Muscle layer of duodenum (tissue), 2 donors: ENCODE data around the gene PCYOX1L.

Experiments used
- H3K27ac ChIP-seq: one replicate; pipeline ENCODE4 v1.7.0; 2013; ENCODE audit warnings: mild to moderate bottlenecking, low read length
- H3K27me3 ChIP-seq: one replicate; pipeline ENCODE4 v1.7.0; 2013; ENCODE audit warnings: low read depth, mild to moderate bottlenecking, control low read depth, low read length
- H3K36me3 ChIP-seq, 2 donors: one replicate each; pipeline ENCODE4 v1.7.0; 2013; ENCODE audit warnings: low read length in 2 of 2, control low read depth in 1 of 2, mild to moderate bottlenecking in 1 of 2; ENCODE audit not compliant: insufficient read depth in 2 of 2, control insufficient read depth in 1 of 2
- H3K4me1 ChIP-seq, 2 donors: one replicate each; pipeline ENCODE4 v1.7.0; 2013; ENCODE audit warnings: low read length in 2 of 2, mild to moderate bottlenecking in 2 of 2, control low read depth in 1 of 2, moderate library complexity in 1 of 2; ENCODE audit not compliant: insufficient read depth in 2 of 2, control insufficient read depth in 1 of 2
- H3K4me3 ChIP-seq, 2 donors: one replicate each; pipeline ENCODE4 v1.7.0; 2013; ENCODE audit warnings: low read length in 2 of 2, low read depth in 1 of 2, mild to moderate bottlenecking in 1 of 2
- H3K9me3 ChIP-seq, 2 donors: one replicate each; pipeline ENCODE4 v1.7.0; 2013; ENCODE audit warnings: low read length in 2 of 2, control low read depth in 1 of 2, mild to moderate bottlenecking in 1 of 2; ENCODE audit not compliant: control insufficient read depth in 1 of 2
- donor health status: healthy.

PCYOX1L gene

DNA sequence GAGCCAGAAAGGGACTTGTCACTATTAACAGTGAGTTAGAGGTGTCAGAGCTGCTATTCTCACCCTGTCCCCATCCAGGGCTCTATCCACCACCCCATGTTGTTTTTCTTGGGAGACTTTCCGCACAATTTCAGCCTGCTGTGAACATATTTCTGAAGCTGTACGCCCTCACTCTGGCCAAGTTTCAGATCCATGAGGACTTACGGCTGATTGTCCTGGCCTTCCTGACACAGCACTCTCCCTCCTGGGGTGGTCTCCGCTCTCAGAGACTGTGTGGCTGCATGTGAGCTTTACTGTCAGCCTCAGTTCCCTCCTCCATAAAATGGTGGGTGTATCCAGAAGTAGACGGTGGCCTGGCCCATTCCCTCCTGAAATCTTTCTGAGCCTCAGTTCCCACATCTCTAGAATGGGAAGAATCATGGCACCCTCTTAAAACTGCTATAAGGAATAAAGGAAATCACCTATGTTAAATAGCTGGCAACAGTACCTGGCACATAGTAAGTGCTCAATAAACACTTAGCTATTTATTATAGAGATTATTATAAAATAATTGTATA, 22.1 kb downstream of the PCYOX1L start:
- Histone ChIP-seq H3K36me3 (no peaks in the 10 kb centered on the region), H3K9me3 (no peaks in the 10 kb centered on the region), H3K4me3 (no peak overlapping the region), H3K4me1 (peaks cover 16 to 36% of the 10 kb centered on the region in 2 donors), H3K27me3 (no peaks in the 10 kb centered on the region), H3K27ac (peak overlapping the region; percentile 78)

DNA sequence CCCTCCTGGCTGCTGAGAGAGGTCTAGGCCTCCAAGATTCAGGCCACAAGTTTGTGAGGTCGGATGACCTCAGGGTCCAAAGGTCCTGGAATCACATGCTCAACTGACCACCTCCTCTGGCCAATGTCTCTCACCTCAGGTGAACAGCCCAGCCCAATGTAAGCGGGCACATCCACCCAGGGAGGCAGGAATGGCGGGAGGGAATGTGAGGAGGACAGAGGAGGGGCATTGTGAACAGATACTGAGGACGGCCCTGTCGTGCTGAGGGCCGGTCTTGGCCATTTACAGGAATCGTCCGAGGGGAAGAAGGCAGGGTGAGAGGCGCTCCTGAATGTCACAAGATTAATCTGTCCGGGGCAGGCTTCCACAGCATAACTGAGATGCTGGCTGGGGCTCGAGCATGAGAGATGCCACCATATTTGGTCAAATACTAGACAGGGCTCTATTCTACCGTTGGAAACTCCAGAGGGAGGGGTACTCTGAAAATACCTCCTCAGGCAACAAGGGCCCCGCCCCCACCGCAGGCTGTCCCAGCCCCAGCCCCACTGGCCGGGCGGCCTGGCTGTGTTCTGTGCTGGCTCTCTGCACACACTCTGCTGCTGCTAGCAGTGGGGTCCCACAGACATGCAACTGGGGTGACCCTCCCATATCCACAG, 22.7 kb downstream of the PCYOX1L start:
- Histone ChIP-seq H3K4me1 (peaks cover 16 to 36% of the 10 kb centered on the region in 2 donors), H3K36me3 (no peaks in the 10 kb centered on the region), H3K27me3 (no peaks in the 10 kb centered on the region), H3K27ac (peak overlapping the region; percentile 96), H3K4me3 (peak overlapping the region in 1 of 2 donors; percentile 48), H3K9me3 (no peaks in the 10 kb centered on the region)

DNA sequence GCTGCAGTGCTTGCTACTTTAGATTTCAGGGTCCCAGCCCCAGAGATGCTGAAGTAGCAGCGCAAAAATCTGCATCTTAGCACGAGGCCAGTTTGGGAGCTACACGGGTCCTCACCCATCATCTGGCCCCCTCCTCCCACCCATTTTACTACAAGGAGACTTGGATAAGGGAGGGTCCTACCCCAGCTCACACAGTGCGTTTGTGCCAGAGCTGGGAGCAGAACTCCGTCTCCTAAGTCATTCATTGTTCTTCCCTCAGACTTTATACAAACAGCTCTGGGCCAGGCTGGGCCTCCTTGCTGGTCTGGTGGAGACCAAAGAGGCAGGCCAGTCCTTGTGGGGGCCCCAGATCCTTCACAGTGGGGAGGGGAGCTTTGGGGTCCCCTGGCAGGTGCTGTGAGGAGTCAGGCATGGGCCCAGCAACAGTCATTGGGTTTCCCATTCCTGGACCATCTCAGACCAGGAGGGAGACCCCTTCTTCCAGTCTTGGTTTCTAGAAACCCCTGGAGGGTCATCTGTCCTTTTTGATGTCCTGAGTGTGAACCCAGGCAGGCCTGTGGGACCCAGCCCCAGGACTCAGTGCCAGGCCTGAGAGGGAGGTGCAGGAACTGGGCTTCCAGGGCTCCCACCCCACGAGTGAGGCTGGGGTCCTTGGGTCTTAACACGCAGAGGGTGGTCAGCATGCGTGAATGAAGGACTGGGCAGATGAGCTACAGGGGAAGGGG, 23.6 kb downstream of the PCYOX1L start:
- Histone ChIP-seq H3K27ac (peak overlapping the region; percentile 96), H3K9me3 (no peaks in the 10 kb centered on the region), H3K4me1 (peaks cover 16 to 36% of the 10 kb centered on the region in 2 donors), H3K36me3 (no peaks in the 10 kb centered on the region), H3K27me3 (no peaks in the 10 kb centered on the region), H3K4me3 (peak overlapping the region; percentile 9 to 48)

DNA sequence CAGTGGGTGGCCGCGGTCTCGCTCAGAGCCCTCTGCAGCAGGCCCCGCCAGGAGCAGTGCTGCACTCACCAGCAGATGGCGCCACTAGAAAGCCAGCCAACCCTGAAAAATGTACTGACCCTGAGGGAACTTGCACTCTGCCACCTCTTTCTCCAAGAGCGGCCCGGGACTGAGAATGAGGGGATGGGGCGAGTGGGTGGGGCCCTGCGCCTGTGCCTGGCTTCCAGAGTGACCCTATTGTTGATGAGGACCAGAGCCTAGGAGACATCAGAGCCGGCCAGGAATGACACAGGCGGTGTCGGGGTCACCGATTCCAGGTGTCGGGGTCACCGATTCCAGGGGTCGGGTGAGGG, 24.1 kb downstream of the PCYOX1L start:
- Histone ChIP-seq H3K27me3 (no peaks in the 10 kb centered on the region), H3K4me1 (peaks cover 16 to 36% of the 10 kb centered on the region in 2 donors), H3K9me3 (no peaks in the 10 kb centered on the region), H3K36me3 (no peaks in the 10 kb centered on the region), H3K27ac (peak overlapping the region; percentile 96), H3K4me3 (peak overlapping the region; percentile 9 to 48)

DNA sequence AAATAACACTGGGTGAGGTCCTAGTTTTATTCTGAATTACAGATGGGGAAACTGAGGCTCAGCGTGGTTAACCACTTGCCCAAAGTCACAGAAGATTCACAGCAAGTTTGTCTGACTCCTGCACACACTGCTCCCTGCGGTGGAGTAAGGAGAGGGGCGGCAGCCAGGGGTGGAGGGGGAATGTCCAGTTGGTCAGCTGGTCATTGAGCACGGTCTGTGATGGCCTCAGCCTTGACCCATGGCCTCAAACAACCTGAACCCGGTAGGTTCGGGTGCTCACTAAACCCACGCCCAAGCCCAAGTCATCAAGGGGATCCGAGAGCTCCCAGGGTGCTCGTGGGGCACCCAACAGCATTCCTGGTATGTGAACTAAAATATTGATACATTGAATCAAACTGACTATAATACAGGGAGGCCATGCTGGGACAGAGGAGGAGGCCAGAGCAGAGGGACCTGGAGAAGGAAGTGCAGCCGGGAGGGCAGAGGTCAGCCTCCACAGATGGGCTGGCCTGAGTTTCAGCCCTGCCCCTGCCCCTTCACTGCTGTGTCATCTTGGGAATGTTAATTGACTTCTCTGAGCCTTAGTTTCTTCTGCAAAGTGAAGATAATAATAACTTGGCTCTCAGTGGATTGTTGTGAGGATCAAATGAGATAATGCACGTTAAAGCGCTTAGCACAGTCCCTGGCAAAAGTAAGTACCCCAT, 24.8 kb downstream of the PCYOX1L start:
- Histone ChIP-seq H3K27me3 (no peaks in the 10 kb centered on the region), H3K9me3 (no peaks in the 10 kb centered on the region), H3K4me3 (peak overlapping the region; percentile 15 to 48), H3K4me1 (peaks cover 16 to 41% of the 10 kb centered on the region in 2 donors), H3K27ac (peak overlapping the region; percentile 96), H3K36me3 (no peaks in the 10 kb centered on the region)

DNA sequence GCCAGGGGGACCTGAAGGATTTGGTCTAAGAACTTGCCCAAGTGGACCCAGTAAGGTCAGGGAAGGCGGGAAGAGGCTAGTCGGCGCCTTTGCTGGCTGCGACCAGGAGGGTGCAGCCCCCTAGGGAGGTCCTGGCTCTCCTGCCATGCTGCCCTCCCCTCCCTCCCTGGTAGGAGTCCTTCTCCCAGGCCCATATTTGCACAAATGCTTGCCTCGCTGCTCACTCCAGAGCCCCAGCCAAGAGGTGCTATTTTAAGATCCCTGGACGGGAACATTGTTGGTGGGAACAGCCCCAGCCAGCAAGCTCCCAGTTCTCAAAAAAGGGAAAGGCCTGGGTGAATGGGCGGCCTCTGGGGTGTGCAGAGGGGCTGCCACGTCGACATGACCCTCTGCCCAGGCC, 25.6 kb downstream of the PCYOX1L start:
- no peaks in the 10 kb centered on the region for H3K27me3 ChIP-seq
- H3K4me1 ChIP-seq = peaks cover 16 to 38% of the 10 kb centered on the region in 2 donors
- H3K9me3 ChIP-seq = no peaks in the 10 kb centered on the region
- H3K27ac ChIP-seq = peak overlapping the region; percentile 96
- H3K4me3 ChIP-seq = peak overlapping the region; percentile 15 to 48
- no peaks in the 10 kb centered on the region for H3K36me3 ChIP-seq

- H3K27ac ChIP-seq = peak overlapping the region; percentile 76
Observed at GRCh38 chr5:149386166-149386565, 28.3 kb downstream of the PCYOX1L start.

GRCh38 chr5:149387081-149387631, 29.3 kb downstream of the PCYOX1L start:
- Histone ChIP-seq H3K4me1 (peaks cover 10 to 17% of the 10 kb centered on the region in 2 donors), H3K27ac (peak overlapping the region; percentile 76), H3K36me3 (no peaks in the 10 kb centered on the region), H3K9me3 (no peaks in the 10 kb centered on the region), H3K27me3 (no peaks in the 10 kb centered on the region), H3K4me3 (peak overlapping the region in 1 of 2 donors; percentile 7)

More at GRCh38 chr5:149386166-149386565, 28.3 kb downstream of the PCYOX1L start:
- Histone ChIP-seq H3K36me3 (no peaks in the 10 kb centered on the region), H3K9me3 (no peaks in the 10 kb centered on the region), H3K27me3 (no peaks in the 10 kb centered on the region), H3K4me3 (no peak overlapping the region), H3K4me1 (peaks cover 15 to 17% of the 10 kb centered on the region in 2 donors)

- Histone ChIP-seq H3K36me3 (no peaks in the 10 kb centered on the region), H3K9me3 (no peaks in the 10 kb centered on the region), H3K27me3 (no peaks in the 10 kb centered on the region), H3K4me3 (peak overlapping the region in 1 of 2 donors; percentile 20), H3K27ac (peak overlapping the region; percentile 76), H3K4me1 (peaks cover 2 to 17% of the 10 kb centered on the region in 2 donors)
Observed at GRCh38 chr5:149387982-149388381, 30.1 kb downstream of the PCYOX1L start.

DNA sequence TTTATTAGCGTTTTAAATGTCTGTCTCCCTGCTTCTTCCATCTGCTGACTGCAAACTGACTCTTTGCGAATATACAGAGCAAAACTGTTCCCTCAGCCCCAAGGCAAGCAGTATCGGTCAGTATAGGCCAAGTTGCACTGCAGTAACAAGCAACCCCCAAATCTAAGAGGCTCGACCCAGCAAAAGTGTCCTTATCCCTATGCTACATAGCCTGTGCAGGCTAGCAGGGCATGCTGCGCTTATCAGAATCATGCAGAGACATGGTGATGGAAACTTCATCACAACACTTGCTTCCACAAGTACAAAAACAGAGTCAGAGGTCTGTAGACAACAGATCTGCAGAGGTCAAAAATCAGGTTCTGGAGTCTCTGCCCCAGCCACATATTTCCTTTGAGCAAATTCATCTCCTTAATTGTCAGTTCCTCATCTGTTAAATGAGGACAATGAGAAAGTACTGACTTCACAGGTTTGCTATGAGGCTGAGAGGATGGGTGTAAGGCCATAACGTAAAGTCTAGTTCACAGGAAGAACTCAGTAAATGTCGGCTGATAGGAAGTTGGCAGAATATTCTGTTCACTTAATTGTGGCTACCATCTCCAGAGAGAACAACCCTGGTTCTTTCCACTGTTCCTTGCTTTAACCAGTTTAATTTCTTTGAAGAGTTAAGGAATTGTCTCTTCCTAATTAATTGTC, 30.8 kb downstream of the PCYOX1L start:
- H3K27ac ChIP-seq = peak overlapping the region; percentile 76
- peak overlapping the region in 1 of 2 donors; percentile 20 for H3K4me3 ChIP-seq
- H3K9me3 ChIP-seq = no peaks in the 10 kb centered on the region
- H3K4me1 ChIP-seq = peaks cover 0 to 17% of the 10 kb centered on the region in 2 donors
- no peaks in the 10 kb centered on the region for H3K36me3 ChIP-seq
- no peaks in the 10 kb centered on the region for H3K27me3 ChIP-seq
